ENCODE results near the gene HLA-B.

Gene HLA-B

DNA sequence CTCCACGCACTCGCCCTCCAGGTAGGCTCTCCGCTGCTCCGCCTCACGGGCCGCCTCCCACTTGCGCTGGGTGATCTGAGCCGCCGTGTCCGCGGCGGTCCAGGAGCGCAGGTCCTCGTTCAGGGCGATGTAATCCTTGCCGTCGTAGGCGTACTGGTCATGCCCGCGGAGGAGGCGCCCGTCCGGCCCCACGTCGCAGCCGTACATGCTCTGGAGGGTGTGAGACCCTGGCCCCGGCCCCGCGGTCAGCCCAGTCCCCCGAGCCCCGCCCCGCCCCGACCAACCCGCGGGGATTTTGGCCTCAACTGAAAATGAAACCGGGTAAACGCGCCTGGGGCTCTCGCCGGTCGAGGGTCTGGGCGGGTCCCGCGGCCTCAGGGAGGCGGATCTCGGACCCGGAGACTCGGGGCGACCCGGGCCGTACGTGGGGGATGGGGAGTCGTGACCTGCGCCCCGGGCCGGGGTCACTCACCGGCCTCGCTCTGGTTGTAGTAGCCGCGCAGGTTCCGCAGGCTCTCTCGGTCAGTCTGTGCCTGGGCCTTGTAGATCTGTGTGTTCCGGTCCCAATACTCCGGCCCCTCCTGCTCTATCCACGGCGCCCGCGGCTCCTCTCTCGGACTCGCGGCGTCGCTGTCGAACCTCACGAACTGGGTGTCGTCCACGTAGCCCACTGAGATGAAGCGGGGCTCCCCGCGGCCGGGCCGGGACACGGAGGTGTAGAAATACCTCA is 598 bp downstream of the HLA-B start (continued):
- TF ChIP-seq, protein P1, sequence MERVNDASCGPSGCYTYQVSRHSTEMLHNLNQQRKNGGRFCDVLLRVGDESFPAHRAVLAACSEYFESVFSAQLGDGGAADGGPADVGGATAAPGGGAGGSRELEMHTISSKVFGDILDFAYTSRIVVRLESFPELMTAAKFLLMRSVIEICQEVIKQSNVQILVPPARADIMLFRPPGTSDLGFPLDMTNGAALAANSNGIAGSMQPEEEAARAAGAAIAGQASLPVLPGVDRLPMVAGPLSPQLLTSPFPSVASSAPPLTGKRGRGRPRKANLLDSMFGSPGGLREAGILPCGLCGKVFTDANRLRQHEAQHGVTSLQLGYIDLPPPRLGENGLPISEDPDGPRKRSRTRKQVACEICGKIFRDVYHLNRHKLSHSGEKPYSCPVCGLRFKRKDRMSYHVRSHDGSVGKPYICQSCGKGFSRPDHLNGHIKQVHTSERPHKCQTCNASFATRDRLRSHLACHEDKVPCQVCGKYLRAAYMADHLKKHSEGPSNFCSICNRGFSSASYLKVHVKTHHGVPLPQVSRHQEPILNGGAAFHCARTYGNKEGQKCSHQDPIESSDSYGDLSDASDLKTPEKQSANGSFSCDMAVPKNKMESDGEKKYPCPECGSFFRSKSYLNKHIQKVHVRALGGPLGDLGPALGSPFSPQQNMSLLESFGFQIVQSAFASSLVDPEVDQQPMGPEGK (CRISPR knock-in tag; IDR thresholded peaks at IDR 0.05; ENCODE audit: borderline replicate concordance) = no peak
- TF ChIP-seq, protein P2, sequence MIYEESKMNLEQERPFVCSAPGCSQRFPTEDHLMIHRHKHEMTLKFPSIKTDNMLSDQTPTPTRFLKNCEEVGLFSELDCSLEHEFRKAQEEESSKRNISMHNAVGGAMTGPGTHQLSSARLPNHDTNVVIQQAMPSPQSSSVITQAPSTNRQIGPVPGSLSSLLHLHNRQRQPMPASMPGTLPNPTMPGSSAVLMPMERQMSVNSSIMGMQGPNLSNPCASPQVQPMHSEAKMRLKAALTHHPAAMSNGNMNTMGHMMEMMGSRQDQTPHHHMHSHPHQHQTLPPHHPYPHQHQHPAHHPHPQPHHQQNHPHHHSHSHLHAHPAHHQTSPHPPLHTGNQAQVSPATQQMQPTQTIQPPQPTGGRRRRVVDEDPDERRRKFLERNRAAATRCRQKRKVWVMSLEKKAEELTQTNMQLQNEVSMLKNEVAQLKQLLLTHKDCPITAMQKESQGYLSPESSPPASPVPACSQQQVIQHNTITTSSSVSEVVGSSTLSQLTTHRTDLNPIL (CRISPR knock-in tag; IDR thresholded peaks at IDR 0.05; ENCODE audit: low read depth) = no peak

DNA sequence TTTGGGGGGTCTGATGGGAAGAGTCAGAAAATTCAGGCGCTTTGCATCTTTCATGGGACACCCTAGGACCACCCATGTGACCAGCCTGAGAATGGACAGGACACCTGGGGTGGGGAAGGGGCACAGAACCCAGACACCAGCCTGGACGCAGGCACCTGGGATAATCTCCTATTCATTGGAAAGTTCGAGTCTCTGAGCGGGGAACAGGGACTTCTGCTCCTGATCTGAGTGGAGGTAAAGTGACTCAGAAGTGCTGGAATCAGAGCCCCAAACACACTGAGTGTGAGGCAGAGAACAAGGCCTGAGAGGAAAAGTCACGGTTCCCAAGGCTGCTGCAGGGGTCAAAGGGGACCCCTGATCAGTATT is 1.4 kb downstream of the HLA-B start:
- ATAC-seq = no peak
- TF ChIP-seq CSDC2 (CRISPR knock-in tag; IDR thresholded peaks at IDR 0.05) = no peak
- TF ChIP-seq, protein P3, sequence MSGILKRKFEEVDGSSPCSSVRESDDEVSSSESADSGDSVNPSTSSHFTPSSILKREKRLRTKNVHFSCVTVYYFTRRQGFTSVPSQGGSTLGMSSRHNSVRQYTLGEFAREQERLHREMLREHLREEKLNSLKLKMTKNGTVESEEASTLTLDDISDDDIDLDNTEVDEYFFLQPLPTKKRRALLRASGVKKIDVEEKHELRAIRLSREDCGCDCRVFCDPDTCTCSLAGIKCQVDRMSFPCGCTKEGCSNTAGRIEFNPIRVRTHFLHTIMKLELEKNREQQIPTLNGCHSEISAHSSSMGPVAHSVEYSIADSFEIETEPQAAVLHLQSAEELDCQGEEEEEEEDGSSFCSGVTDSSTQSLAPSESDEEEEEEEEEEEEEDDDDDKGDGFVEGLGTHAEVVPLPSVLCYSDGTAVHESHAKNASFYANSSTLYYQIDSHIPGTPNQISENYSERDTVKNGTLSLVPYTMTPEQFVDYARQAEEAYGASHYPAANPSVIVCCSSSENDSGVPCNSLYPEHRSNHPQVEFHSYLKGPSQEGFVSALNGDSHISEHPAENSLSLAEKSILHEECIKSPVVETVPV (CRISPR knock-in tag; IDR thresholded peaks at IDR 0.05) = no peak
- TF ChIP-seq, protein P1 (CRISPR knock-in tag; IDR thresholded peaks at IDR 0.05; ENCODE audit: borderline replicate concordance) = no peak
- no peak for TF ChIP-seq ESRRG (CRISPR knock-in tag; IDR thresholded peaks at IDR 0.05)
- no peak for TF ChIP-seq ZNF8 (CRISPR knock-in tag; IDR thresholded peaks at IDR 0.05)
- TF ChIP-seq, protein P4, sequence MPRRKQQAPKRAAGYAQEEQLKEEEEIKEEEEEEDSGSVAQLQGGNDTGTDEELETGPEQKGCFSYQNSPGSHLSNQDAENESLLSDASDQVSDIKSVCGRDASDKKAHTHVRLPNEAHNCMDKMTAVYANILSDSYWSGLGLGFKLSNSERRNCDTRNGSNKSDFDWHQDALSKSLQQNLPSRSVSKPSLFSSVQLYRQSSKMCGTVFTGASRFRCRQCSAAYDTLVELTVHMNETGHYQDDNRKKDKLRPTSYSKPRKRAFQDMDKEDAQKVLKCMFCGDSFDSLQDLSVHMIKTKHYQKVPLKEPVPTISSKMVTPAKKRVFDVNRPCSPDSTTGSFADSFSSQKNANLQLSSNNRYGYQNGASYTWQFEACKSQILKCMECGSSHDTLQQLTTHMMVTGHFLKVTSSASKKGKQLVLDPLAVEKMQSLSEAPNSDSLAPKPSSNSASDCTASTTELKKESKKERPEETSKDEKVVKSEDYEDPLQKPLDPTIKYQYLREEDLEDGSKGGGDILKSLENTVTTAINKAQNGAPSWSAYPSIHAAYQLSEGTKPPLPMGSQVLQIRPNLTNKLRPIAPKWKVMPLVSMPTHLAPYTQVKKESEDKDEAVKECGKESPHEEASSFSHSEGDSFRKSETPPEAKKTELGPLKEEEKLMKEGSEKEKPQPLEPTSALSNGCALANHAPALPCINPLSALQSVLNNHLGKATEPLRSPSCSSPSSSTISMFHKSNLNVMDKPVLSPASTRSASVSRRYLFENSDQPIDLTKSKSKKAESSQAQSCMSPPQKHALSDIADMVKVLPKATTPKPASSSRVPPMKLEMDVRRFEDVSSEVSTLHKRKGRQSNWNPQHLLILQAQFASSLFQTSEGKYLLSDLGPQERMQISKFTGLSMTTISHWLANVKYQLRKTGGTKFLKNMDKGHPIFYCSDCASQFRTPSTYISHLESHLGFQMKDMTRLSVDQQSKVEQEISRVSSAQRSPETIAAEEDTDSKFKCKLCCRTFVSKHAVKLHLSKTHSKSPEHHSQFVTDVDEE (CRISPR knock-in tag; IDR thresholded peaks at IDR 0.05) = no peak
- no peak for TF ChIP-seq ZFP30 (CRISPR knock-in tag; IDR thresholded peaks at IDR 0.05)
- TF ChIP-seq BACH2 (CRISPR knock-in tag; IDR thresholded peaks at IDR 0.05; ENCODE audit: borderline replicate concordance) = no peak
- no peak for TF ChIP-seq ARNTL (CRISPR knock-in tag; IDR thresholded peaks at IDR 0.05; ENCODE audit: borderline replicate concordance, low read depth)
- TF ChIP-seq ZFP3 (CRISPR knock-in tag; IDR thresholded peaks at IDR 0.05) = no peak
- no peak for TF ChIP-seq TOX (CRISPR knock-in tag; IDR thresholded peaks at IDR 0.05; ENCODE audit: borderline replicate concordance)
- no peak for TF ChIP-seq TCF4 (CRISPR knock-in tag; IDR thresholded peaks at IDR 0.05; ENCODE audit: borderline replicate concordance)
- TF ChIP-seq ZNF70 (CRISPR knock-in tag; IDR thresholded peaks at IDR 0.05) = no peak

DNA sequence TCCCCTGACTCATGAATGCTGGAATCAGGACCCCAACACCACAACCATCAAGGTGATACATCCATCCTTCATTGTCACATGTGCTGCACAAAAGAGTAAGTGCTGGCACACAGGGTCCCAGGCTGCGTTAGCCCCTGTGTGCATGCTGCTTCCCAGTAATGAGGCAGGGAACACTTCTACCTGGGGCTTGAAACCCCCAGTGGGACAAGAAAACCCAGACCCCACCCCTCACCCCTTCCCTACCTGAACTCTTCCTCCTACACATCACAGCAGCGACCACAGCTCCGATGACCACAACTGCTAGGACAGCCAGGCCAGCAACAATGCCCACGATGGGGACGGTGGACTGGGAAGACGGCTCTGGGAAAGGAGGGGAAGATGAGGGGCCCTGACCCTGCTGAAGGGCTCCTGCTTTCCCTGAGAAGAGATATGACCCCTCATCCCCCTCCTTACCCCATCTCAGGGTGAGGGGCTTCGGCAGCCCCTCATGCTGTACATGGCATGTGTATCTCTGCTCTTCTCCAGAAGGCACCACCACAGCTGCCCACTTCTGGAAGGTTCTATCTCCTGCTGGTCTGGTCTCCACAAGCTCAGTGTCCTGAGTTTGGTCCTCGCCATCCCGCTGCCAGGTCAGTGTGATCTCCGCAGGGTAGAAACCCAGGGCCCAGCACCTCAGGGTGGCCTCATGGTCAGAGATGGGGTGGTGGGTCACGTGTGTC is 2.0 kb downstream of the HLA-B start:
- no peak for ATAC-seq
- TF ChIP-seq CSDC2 (CRISPR knock-in tag; IDR thresholded peaks at IDR 0.05) = no peak
- no peak for TF ChIP-seq SNAI2 (CRISPR knock-in tag; IDR thresholded peaks at IDR 0.05)
- no peak for TF ChIP-seq GLIS3 (CRISPR knock-in tag; IDR thresholded peaks at IDR 0.05)
- TF ChIP-seq, protein P4 (CRISPR knock-in tag; IDR thresholded peaks at IDR 0.05) = no peak
- no peak for TF ChIP-seq OSR1 (CRISPR knock-in tag; IDR thresholded peaks at IDR 0.05)
- no peak for TF ChIP-seq ZC3H10 (CRISPR knock-in tag; IDR thresholded peaks at IDR 0.05)
- no peak for TF ChIP-seq ESRRG (CRISPR knock-in tag; IDR thresholded peaks at IDR 0.05)
- TF ChIP-seq PPARA (CRISPR knock-in tag; IDR thresholded peaks at IDR 0.05; ENCODE audit: borderline replicate concordance) = no peak
- TF ChIP-seq, protein P5, sequence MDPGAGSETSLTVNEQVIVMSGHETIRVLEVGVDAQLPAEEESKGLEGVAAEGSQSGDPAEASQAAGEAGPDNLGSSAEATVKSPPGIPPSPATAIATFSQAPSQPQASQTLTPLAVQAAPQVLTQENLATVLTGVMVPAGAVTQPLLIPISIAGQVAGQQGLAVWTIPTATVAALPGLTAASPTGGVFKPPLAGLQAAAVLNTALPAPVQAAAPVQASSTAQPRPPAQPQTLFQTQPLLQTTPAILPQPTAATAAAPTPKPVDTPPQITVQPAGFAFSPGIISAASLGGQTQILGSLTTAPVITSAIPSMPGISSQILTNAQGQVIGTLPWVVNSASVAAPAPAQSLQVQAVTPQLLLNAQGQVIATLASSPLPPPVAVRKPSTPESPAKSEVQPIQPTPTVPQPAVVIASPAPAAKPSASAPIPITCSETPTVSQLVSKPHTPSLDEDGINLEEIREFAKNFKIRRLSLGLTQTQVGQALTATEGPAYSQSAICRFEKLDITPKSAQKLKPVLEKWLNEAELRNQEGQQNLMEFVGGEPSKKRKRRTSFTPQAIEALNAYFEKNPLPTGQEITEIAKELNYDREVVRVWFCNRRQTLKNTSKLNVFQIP (CRISPR knock-in tag; IDR thresholded peaks at IDR 0.05; ENCODE audit: borderline replicate concordance, low read depth) = no peak
- no peak for TF ChIP-seq ZNF8 (CRISPR knock-in tag; IDR thresholded peaks at IDR 0.05)
- TF ChIP-seq ZNF565 (CRISPR knock-in tag; conservative IDR thresholded peaks at IDR 0.05; ENCODE audit: low read depth) = no peak
- TF ChIP-seq ISL1 (CRISPR knock-in tag; IDR thresholded peaks at IDR 0.05) = no peak
- TF ChIP-seq ARNTL (CRISPR knock-in tag; IDR thresholded peaks at IDR 0.05; ENCODE audit: borderline replicate concordance, low read depth) = no peak

Measured in SK-N-SH treated with all-trans-retinoic acid at 6 μM for 48 hours (cell line).